HG03354 (cell line): ENCODE measurements around the gene MBD5.

Source experiments
- ATAC-seq: cut with Tn5 transposase; IDR thresholded peaks from one replicate; pipeline ENCODE4 v1.9.1; 2021; ENCODE audit warnings: mild to moderate bottlenecking; ENCODE audit not compliant: unreplicated experiment, poor library complexity, severe bottlenecking

The MBD5 gene

DNA sequence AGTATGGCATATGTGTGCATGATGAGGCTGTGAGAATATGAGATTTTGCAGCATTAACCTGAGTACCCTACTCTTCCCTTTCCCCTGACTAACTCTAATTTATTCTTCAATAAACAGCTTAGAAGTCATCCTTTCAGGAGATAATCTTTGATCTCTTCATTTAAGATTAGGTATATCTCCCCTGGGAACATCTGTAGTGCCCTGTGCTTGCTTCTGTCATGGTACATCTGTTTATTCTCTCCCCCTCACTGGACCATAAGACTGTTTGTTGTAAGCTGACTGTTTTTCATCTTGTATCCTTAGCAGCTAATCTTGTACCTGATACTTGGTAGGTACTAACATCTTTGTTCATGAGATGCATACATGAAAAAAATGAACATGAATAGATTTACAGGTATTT, 83.1 kb downstream of the MBD5 start:
- no peak for ATAC-seq

- no peak for ATAC-seq
Measured at GRCh38 chr2:148106331-148106730, 85.4 kb downstream of the MBD5 start.

DNA sequence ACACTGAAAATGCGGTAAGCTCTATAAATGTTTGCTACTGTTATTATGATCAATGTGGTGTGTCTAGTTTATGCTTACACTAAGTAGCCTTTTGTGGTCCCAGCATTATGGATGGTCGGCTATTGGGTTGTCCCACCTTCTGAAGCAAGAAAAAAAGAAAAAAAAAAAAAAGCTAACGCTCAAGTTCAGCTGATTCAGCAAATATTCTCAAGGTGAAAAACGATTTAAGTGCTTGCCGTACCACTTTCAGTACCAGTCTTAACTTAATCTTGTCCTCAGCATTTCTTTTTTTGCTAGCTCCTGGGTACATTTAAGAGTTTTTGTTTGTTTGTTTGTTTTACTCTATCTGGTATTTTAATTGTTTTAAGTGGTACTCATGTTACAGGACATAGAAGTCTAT, 87.5 kb downstream of the MBD5 start:
- no peak for ATAC-seq

GRCh38 chr2:148110184-148110583, 89.3 kb downstream of the MBD5 start:
- ATAC-seq, result no peak

DNA sequence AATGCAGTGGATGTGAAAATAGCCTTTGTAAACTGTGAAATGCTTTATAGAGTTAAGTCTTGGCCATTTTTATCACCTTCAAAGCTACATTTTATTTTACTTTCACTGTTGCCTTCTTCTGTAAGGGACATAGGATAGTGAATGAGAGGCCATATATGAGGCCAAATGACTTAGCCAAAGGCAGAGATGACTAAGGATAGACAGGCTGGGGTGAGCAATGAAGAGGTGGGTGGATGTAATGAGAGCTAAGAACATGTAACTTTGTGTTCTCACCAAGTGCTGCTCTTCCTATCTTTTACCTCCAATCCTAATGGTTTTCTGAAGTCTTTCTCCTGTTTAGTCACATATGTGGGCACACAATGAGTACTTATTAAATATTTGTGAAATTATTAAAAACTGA, 101.9 kb downstream of the MBD5 start:
- ATAC-seq, result no peak

- no peak for ATAC-seq
Measured at GRCh38 chr2:148124271-148124670, 103.4 kb downstream of the MBD5 start.

GRCh38 chr2:148130581-148130980, 109.7 kb downstream of the MBD5 start:
- no peak for ATAC-seq

GRCh38 chr2:148132412-148132811, 111.5 kb downstream of the MBD5 start:
- no peak for ATAC-seq

DNA sequence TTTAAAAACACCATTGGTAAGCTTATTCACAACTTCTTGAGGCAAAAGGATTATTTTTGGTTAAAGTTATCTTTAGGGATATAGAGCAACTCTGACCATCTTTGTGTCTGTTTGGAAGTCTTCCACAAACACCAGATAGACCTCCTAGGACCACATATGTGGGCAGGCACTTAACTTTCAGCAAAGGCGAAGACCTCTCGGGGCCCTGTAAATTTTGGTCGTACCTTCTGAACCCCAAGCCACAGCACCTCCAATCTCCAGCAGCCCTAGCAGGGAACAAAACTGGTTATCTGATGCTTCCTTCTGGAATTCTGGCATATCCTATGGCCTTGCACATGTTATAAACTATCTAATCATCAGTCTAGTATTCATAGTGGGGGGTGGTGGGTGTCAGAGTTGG, 114.8 kb downstream of the MBD5 start:
- no peak for ATAC-seq

- ATAC-seq, result no peak
Measured at GRCh38 chr2:148136441-148136840, 115.5 kb downstream of the MBD5 start.

DNA sequence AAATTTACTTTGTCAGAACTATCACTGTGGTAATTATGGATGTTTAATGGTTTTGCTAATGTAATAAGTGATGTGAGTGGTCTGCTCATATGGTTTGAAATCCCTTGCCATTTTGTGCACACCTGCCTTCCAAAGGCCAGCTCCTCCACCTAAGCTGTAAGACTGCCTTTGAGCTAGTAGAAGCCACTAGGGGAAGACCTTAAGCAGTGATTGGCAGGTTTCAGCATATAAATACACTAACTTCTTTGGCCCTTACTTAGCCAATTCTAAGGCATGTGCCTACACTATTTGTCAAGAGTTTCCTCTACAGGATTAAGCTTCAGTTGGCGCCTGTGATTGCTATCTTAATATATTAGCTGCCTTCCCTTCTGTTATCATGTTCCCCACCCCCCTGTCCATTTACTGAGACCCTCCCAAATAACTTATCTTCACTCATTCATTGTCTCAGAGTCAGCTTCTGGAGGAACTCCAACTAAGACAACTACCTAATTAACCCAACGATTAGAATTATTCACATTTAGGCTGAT, 141.1 kb downstream of the MBD5 start:
- ATAC-seq, result no peak

- no peak for ATAC-seq
Measured at GRCh38 chr2:148162871-148163270, 142.0 kb downstream of the MBD5 start.

GRCh38 chr2:148165975-148166374, 145.1 kb downstream of the MBD5 start:
- ATAC-seq, result no peak

GRCh38 chr2:148167241-148167766, 146.4 kb downstream of the MBD5 start:
- no peak for ATAC-seq

DNA sequence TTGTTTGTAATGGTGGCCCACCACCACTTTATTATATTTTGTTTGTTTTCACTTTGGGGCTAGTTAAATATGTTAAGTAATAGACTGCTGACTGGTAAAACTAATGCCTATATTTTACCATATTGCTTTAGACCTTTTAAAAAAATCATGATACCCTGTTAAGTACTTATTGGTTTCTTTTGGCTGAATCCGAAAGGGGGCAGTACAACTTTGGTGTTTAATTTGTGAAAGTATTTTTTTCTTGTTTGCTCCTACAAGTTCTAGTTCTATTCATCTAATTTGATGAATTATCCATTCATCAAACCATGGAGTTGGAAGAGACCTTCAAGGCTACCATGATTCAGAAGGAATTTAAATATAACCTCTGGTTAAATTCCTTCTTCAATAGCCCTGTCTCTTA, 147.0 kb downstream of the MBD5 start:
- ATAC-seq, result no peak

- no peak for ATAC-seq
Measured at GRCh38 chr2:148172131-148172753, 151.4 kb downstream of the MBD5 start.

GRCh38 chr2:148173168-148173567, 152.3 kb downstream of the MBD5 start:
- ATAC-seq, result no peak

- ATAC-seq, result no peak
Measured at GRCh38 chr2:148177559-148177958, 156.7 kb downstream of the MBD5 start.

GRCh38 chr2:148179724-148180123, 158.8 kb downstream of the MBD5 start:
- no peak for ATAC-seq

- ATAC-seq, result no peak
Measured at GRCh38 chr2:148184976-148185375, 164.1 kb downstream of the MBD5 start.

- no peak for ATAC-seq
Measured at GRCh38 chr2:148194882-148195281, 174.0 kb downstream of the MBD5 start.
